Kasumi-1 (cell line): ENCODE results near the gene DYSF.

Experiments
- DNase-seq, 2 experiments: peaks; one replicate each; lab custom pipeline; 2025; lab: John Stamatoyannopoulos, UW

DYSF gene

DNA sequence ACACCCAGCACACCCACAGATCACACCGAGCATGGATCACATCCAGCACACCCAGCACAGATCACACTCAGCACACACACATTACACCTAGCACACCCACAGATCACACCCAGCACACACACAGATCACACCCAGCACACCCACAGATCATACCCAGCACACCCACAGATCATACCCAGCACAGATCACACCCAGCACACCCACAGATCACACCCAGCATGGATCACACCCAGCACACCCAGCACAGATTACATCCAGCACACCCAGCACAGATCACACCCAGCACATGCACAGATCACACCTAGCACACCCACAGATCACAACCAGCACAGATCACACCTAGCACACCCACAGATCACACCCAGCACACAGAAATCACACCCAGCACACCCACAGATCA lies 118.6 kb downstream of the DYSF start:
- no peak for DNase-seq

DNA sequence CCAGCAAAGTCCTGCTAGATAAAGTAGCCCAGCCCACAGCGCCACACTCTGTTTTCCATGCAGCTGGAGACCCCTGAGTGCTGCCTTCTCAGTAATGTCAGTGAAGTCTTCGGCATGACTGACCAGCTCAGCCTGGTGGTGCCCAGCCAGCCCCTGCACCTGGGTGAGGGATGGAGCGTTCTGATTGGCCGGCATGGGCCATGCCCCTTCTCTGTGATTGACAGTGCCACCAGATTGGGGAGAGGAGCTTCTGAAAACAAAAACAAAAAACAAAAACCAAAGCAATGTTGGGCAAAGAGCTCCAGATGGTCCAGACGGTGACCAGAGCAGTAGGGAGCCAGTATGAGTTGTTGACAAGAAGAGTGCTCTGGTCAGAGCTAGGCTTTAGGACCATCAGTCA lies 122.6 kb downstream of the DYSF start:
- DNase-seq: no peak

DNA sequence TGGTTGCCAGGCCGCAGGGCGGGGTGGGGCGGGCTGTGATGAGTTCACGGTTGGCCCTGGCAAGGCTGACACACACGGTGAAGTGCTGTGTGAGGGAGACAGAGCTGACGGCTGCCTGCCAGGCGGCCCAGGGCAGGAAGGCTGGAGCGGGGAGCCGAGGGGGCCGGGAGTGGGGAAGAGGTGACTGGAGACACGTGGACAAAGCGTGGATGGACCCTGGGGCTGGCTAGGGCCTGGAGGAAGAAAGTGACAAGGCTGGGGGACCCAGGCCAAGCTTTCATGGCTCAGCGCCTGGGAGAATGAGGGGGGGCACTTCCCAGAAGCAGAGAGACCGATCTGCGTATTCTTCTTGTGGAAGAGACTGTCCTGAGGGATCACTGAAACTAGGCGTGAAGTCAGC lies 123.2 kb downstream of the DYSF start:
- DNase-seq: no peak

DNA sequence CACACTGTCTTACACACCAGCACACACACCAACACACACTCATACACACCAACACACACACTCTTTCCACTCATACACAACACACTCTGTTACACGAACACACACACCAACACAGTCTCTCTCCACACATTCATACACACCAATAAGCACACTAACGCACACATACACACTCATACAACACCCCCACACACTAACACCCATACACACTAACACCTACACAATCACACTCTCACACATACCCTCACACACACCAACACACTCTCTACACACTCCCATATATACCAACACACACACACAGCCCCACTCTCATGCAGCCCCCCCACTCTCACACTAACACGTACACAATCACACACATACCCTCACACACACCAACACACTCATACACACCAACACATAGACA lies 123.8 kb downstream of the DYSF start:
- no peak for DNase-seq

DNA sequence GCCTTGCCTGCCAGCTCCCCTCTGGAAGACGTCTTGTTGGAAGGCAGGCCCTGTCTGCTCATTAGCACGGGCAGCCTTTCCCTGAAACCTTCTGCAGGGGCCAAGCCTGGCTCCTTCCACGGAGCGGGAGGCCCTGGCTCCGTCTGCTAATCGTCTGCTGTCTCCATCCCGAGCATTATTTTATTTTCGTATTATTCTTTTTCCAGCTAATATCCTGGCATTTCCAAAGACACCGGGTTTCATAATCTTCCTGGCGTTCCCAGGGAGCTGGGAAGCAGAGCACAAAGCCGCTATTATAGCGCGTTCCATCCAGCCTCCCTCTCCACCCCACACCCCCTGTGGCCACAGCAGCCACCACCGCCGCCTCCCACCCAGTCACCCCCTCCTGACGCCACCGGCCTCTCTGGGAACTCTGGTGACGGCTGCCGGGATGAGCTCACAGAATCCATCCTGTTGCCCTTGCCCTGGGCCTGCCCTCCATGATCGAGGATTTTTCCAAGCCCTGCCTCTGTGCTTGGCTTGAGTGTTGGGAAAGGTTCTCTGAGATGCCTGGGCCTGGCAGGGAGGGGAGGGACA lies 125.5 kb downstream of the DYSF start:
- DNase-seq: no peak

DNA sequence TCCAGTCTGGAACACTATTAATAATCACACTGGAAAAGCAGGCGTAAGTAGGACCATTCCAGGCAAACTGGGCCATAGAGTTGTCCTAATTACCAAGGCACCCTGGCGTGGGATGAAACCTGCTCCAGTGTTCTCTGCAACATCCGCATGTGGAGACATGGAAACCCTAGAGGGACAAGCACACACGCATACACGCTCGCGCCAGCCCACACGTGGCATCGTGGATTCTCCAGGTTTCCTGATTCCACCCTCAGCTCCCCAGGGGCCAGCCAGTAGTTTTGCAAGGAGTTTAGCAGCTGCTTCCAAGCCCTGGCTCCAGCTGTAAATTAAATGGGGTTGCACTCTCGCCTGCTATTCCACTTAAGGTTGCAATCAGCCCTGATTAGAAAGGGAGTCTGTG lies 127.7 kb downstream of the DYSF start:
- DNase-seq: no peak

DNA sequence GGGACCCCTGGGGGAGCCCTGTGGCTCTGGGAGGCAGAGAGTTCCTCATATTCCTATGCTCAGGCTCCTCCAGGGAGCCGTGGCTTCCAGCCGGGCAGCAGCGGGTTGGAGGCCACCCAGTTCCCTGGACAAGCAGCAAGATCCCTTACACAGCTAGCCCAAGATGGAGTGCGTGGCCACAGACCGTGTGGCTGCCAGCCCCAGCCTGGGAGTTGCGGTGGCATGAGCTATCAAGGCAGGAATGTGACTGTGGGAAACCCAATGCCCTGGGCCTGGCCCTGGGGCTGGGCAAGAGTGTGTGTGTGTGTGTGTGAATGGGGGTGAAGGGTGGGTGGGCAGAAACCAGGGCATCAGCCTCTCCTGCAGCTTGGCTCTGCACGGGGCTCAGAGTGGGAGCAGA lies 130.5 kb downstream of the DYSF start:
- DNase-seq: no peak

DNA sequence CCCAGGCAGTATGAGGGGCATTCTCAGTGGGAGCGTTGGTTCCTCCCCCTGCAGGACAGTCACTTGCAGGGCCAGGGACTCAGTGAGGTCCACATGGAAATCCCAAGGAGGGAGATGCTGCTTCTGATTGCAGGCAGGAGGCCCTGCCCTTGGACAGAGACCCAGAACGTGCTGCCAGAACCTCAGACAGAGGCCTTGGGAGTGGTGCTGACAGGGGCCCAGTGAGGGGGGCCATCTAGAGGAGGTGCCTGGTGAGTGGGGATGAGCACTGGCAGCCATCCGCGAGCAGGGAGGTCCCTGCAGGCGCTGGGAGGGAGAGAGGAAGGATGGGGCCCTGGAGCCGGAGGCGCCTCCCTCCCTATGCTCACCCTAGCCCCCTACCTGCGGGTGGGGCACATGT lies 133.1 kb downstream of the DYSF start:
- no peak for DNase-seq

DNA sequence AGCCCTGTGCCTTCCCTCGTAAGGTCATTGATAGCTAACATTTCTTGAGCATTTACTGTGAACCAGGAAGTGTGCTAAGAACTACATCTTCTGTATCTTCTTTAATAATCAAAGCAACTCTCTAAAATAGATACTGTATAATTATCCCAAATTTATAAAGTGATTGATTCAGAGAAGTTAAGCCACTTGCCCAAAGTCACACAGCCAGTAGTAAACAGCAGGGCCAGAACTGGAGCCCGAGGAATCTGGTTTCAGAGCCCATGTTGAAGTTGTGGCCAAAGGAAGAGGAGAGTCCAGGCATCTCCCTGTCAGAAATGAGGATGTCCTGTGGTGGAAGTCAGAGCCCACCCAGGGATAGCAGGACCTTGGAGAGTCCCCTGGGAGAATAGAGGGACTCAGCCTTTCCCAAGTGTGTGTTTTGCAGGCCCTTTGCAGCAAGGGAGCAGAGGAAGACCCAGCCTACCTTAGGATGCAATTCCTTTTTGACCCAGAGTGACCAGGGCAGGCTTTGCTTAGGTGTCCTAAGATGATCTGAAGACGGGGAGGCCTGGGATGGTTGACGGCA lies 134.2 kb downstream of the DYSF start:
- DNase-seq: no peak

DNA sequence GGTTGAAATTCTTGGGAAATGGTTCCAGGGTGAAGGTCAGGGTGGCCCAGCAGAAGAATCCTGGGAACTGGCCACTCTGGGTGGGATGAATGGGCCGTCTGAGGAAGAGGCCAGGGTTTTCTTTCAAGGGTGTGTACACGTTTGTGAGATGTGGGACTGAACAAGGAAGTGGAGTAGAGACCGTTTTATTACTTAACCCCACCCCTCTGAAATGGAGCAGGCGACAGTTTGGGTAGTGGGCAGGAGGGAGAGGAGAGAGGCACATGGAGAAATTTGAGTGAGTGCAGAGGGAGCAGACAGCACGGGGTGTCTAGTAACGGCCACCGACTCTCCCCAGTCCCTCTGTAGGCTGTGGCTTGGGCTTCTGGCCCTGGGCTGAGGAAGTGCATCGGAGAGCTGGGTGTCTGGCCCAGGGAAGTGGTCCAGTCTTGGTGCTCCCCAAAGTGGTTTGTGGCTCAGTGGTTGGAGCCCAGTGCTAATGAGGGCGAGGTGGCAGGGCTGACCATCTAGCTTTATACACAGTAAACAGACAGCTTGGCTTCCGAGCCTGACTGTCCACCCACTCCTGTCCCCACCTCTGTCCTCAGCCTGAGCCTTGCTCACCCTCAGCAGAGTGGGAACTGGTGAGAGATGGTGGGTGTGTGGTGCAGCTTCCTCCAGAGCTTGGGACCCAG lies 135.3 kb downstream of the DYSF start:
- DNase-seq: no peak

DNA sequence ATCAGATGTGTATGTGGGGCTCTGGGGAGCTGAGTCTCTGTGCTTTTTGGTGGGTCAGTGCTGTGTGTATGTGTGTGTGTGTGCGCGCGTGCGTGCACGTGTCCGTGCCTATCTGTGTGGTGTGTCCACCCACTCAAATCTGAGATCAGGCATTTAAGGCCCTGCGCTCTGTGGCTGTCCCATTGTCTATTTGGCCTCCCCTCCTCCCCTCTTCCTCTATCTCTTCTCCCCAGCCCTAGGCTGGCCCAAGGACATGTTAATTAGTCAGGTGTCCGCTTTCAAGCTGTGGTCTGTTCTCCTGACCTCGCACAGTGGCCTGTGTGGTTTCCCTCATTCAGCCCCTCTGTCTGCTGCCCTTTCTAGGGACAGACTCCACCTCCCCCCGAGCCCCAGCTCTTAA lies 136.4 kb downstream of the DYSF start:
- DNase-seq: no peak

DNA sequence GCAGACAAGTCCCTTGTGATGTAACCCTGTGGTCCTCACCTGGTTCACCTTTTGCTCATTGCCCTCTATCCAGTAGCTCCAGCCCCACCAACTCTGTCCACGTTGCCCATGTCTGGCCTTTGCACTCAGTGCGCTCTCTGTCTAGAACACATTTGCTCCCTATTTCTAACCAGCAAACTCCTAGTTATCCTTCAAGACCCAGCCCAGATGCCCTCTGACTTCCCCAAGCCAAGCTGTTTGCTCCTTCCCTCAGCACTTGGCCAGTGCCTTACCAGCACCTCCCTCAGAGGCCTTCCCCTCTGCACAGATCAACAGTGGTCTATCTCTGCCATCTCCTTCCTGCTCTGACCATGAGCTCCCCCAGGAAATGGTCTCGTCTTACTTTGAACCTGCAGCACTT lies 137.7 kb downstream of the DYSF start:
- DNase-seq: no peak

DNA sequence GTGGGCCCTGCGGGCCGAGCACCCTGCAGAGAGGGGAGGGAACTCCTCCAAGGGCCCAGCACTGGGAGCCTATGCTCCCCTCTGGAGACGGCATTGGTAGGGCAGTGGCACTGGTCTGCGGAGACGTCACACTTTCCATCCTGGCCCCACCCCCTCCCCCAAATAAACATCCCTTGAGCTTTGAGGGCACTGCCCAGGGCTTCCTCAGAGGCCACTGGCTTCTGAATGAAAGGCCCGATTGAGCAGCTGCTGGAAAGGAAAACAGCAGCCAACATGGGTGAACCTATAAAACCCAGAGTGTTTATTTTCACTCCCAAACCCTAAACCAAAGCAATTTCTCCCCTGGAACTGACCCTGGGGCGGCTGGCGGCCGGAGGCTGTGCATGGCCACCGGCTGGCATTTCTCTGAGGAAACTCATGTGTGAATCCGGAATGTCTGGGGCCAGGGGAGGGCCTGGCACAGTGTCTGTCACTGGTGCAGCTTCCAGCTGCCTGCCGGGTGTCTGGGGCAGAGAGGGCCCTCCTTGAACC lies 138.9 kb downstream of the DYSF start:
- no peak for DNase-seq

DNA sequence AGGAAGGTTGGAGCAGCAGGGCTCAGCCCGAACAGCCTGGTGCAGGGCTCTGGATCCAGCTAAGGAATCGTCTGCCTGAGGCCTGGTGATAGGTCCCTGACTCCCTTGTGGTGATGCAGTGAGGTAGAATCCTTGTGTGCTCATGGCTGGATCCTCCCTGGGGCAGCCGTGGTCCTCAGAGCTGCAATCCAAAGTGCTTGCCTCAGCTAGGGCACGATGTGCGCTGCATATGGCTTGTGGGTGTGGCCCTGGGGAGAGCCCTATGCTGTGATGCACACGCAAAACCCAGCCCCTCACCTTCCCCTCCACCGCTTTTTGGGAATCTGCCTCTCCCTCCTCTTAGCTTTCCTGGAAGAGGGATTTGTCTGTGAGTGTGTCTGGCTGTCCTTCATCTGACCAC lies 142.2 kb downstream of the DYSF start:
- no peak for DNase-seq

DNA sequence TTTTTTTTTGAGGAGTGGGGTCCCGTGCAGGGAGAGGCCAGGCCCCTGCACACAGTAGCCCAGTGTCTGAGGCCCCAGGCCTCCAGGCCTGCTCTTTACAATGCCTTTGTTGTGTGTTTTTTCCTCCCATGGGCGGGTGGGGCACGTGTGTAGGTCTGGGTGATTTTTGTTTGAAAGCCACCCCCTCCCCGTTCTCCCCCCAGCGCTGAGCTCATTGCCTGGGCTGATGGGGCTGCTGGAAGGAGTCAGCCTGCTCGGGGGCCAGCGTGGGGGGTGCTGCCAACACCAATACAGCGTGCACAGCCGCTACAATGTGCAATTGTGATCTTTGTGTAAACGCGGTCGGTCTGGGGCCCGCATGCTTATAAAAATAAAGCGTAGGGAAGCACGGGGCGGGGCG lies 142.7 kb downstream of the DYSF start:
- DNase-seq: no peak

DNA sequence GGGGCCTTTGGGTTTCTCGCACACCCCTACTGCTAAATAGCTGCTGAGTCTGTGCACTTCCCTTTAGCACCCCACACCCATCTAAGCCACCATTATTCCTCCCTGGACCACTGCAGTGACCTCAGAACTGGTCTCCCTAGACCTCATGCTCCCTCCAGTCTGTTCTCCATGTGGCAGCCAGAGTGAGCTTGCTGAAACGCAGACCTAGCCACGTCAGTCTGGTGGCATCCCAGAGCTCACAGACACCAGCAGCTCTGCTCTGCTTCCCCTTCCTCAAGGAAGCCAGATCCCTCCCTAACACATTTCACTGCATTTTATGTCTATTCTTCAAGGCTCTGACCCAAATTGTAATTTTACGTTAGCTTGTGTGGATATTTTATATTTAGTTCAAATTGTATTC lies 144.4 kb downstream of the DYSF start:
- DNase-seq: no peak

DNA sequence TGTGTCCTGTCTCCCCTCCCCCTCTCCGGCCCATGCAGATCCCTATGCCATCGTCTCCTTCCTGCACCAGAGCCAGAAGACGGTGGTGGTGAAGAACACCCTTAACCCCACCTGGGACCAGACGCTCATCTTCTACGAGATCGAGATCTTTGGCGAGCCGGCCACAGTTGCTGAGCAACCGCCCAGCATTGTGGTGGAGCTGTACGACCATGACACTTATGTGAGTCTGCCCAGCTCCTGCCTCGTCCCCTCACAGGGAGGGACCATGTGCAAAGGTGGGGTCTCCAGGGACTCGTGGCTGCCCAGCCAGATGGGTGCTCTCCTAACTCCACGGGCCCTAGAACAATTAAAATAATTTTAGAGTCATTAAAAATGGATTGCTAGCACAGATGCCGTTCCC lies 145.2 kb downstream of the DYSF start:
- no peak for DNase-seq

DNA sequence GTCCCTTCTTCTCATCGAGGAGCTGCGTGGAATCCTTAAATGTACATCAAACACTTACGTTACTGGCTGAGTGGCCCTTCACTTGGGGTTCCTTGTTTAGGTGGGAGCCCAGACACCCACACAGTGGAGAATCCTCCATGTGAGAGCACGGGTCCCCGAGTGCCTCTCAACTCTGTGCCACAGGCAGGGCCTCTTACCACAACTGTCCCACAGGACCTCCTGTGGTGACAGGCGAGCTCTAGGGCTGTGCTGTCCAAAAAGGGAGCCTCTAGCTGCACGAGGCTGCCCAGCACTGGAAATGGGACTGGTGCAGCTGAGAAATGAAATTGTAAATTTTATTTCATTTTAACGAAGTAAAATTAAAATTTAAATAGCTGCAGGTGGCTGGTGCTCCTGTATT lies 145.7 kb downstream of the DYSF start:
- DNase-seq: no peak

DNA sequence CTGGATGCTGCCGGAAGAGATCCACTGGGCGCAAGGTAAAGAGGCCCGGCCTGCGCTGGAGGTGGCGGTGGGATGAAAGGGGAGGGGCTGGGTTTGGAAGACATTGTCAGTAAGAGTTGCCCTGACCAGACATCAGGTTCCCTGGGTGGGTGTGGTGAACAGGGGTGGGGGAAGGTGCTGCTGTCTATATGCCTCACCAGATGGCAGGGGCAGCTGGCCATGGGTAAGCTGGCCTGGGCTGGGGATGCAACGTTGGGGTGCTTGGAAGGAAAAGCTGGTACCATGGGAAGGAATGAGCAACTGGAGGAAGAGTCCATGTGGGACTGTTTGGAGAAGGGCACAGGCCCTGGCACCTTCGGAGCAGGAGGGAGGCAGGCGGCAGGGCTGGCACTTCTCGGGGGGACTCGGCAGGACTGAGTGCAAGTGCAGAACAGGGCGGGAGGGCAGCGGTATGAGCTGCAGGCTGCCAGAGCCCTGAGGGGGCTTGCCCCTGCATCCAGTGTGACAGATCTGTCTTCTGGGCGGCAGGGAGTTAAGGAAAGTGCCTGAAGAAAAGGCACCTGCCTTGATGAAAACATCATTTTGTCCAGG lies 146.4 kb downstream of the DYSF start:
- no peak for DNase-seq

DNA sequence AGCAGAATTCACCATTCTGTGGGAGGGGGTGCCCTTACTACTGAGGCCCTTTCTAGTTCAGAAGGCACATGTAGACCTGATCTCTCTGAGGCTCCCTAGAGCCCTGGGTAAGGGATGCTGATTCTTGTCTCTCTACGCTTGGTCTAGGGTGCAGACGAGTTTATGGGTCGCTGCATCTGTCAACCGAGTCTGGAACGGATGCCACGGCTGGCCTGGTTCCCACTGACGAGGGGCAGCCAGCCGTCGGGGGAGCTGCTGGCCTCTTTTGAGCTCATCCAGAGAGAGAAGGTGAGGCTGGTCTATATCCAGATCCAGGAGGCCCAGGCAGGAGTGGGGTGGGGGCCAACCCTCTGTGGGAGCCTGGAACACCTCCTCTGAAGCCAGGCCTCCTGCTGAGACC lies 147.2 kb downstream of the DYSF start:
- no peak for DNase-seq

DNA sequence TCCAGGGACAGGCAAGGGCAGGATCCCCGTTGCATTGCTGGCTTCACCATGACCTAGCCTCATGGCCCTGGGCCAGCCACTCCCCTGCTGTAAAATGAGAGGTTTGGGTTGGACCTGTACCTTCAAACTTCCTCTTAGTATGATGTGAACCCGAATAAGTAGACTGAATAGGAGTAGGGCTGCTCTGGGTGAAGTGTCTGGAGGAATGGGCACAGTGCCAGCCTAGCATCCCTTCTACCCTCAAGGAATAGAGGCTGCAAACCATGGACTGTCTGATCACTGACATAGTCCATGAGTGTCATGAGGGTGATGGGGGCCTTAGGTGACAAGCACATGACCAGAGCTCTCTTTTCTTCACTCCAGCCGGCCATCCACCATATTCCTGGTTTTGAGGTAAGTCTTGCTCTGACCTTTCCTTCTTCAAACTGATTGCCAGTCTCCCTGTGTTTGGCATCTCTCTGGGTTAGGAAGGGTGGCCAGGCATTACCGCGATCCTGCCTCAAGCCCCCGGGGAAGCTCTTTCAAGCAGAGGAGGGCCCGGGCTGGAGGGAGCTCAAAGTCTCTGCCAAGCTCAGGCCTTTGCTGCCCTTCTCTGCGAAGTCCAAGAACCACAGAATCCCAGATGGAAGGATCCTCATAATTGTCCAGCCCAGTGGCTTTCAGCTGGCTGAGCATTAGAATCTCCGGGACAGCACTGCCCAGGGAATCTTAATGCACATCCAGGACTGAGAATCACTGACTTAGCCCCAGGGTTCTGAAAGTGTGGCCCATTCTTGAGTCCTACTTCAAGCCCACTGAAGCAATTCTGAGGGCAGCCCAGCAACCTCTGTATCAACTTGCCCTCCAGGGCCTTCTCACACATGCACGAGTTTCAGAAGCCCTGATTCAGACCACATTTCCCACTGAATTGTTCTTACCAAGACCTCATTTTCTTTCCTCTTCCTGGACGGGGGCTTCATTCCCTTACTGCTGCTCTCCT lies 148.1 kb downstream of the DYSF start:
- DNase-seq: no peak

DNA sequence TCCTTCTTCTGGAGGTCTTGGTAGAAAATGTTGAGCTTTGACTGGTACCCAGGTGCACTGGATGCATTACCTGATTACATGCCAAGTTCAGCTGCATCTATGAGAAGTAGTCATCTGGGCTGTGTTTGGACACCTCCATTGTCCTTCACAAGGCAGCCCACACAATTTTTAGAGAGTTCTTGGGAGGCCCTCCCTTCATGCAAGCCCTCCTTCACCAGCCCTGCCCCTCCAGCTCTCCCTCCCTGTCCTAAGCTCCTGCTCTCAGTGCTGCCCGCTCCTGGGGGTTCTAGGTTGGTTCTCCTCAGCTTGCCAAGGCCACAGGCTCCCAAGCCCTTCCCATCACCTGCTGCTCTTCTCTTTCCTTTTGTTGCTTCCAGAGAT lies 148.7 kb downstream of the DYSF start:
- DNase-seq: no peak
